NOMO-1 (cell line): ENCODE measurements around the gene GNB1.

Source experiments
- DNase-seq, 2 experiments: peaks; one replicate each; lab custom pipeline; 2025; ENCODE audit not compliant: unreplicated experiment in 2 of 2; lab: John Stamatoyannopoulos, UW

GNB1 gene

GRCh38 chr1:1786836-1787605, 103.9 kb downstream of the GNB1 start:
- no peak for DNase-seq

- no peak for DNase-seq
Observed at GRCh38 chr1:1785666-1786065, 105.2 kb downstream of the GNB1 start.

- DNase-seq = no peak
Observed at GRCh38 chr1:1784933-1785332, 106.0 kb downstream of the GNB1 start.

- no peak for DNase-seq
Observed at GRCh38 chr1:1783320-1783719, 107.6 kb downstream of the GNB1 start.

- DNase-seq = peak; percentile 83 to 92
Observed at GRCh38 chr1:1782399-1783221, 108.3 kb downstream of the GNB1 start.

GRCh38 chr1:1781526-1781903, 109.4 kb downstream of the GNB1 start:
- DNase-seq = no peak

GRCh38 chr1:1780598-1781525, 110.0 kb downstream of the GNB1 start:
- DNase-seq = peak in 1 of 2 experiments; percentile 23

- peak; percentile 84 to 94 for DNase-seq
Observed at GRCh38 chr1:1779691-1780597, 110.9 kb downstream of the GNB1 start.

- DNase-seq = no peak
Observed at GRCh38 chr1:1779320-1779675, 111.6 kb downstream of the GNB1 start.

- DNase-seq = peak; percentile 93 to 94
Observed at GRCh38 chr1:1778663-1779319, 112.1 kb downstream of the GNB1 start.

- DNase-seq = peak; percentile 30 to 71
Observed at GRCh38 chr1:1777950-1778662, 112.8 kb downstream of the GNB1 start, which contains the start of gene NADK. NADK (minus strand) TSS chr1:1778470; CDS start chr1:1765406, 13,064 bp downstream.

GRCh38 chr1:1777583-1777899, 113.3 kb downstream of the GNB1 start:
- no peak for DNase-seq

GRCh38 chr1:1776672-1777582, 114.0 kb downstream of the GNB1 start:
- DNase-seq = no peak

GRCh38 chr1:1775327-1776226, 115.3 kb downstream of the GNB1 start:
- peak; percentile 50 to 53 for DNase-seq

GRCh38 chr1:1773874-1774273, 117.0 kb downstream of the GNB1 start:
- no peak for DNase-seq

GRCh38 chr1:1771096-1771495, 119.8 kb downstream of the GNB1 start:
- no peak for DNase-seq

GRCh38 chr1:1770102-1770501, 120.8 kb downstream of the GNB1 start:
- no peak for DNase-seq
